Hepatocyte (in vitro differentiated cells): ENCODE results near the gene AIFM1. TPM values are rescaled to one million over a fixed set of nuclear protein-coding genes. Genes with fewer than 3 reads are reported as not detected.
A peak's percentile ranks its signal among the peaks of the same experiment; 100 is the strongest.

Experiments used
- DNase-seq: peaks from one replicate; pipeline ENCODE4 v3.0.0-alpha.2; 2016; ENCODE audit warnings: low spot score
- H2AFZ ChIP-seq: fragments of 200-600 bp; sonication (generic); 2 replicates; pipeline ENCODE4 v1.6.0; 2016; ENCODE audit warnings: antibody characterized with exemption, mild to moderate bottlenecking
- H3K27ac ChIP-seq: fragments of 200-600 bp; sonication (generic); 2 replicates; pipeline ENCODE4 v1.5.1; 2016; ENCODE audit warnings: mild to moderate bottlenecking
- H3K27me3 ChIP-seq: fragments of 200-600 bp; sonication (generic); 2 replicates; pipeline ENCODE4 v1.6.1; 2016
- H3K36me3 ChIP-seq: fragments of 200-600 bp; sonication (generic); replicated peaks from 2 replicates; pipeline ENCODE4 v1.5.1; 2016; ENCODE audit warnings: low read depth; ENCODE audit not compliant: insufficient read depth
- H3K4me1 ChIP-seq: fragments of 200-600 bp; sonication (generic); 2 replicates; pipeline ENCODE4 v1.5.1; 2016; ENCODE audit warnings: mild to moderate bottlenecking, moderate library complexity; ENCODE audit not compliant: insufficient read depth
- H3K4me2 ChIP-seq: fragments of 200-600 bp; sonication (generic); 2 replicates; pipeline ENCODE4 v1.6.0; 2016
- H3K4me3 ChIP-seq: fragments of 200-600 bp; sonication (generic); 2 replicates; pipeline ENCODE4 v1.5.1; 2016; ENCODE audit warnings: mild to moderate bottlenecking
- H3K79me2 ChIP-seq: fragments of 200-600 bp; sonication (generic); 2 replicates; pipeline ENCODE4 v1.6.0; 2017; ENCODE audit warnings: mild to moderate bottlenecking
- H3K9me2 ChIP-seq: fragments of 200-600 bp; sonication (generic); replicated peaks from 2 replicates; pipeline ENCODE4 v1.6.0; 2017; ENCODE audit warnings: mild to moderate bottlenecking; ENCODE audit not compliant: insufficient read depth
- H3K9me3 ChIP-seq: fragments of 200-600 bp; sonication (generic); 2 replicates; pipeline ENCODE4 v1.5.1; 2016; ENCODE audit warnings: low read depth, mild to moderate bottlenecking
- H4K20me1 ChIP-seq: fragments of 200-600 bp; sonication (generic); 2 replicates; pipeline ENCODE4 v1.6.0; 2016; ENCODE audit warnings: mild to moderate bottlenecking; ENCODE audit not compliant: insufficient read depth, poor library complexity, severe bottlenecking
- CTCF ChIP-seq: fragments of 200-600 bp; sonication (generic); IDR thresholded peaks from 2 replicates; pipeline ENCODE4 v1.5.1; 2016; ENCODE audit warnings: antibody characterized with exemption, mild to moderate bottlenecking; ENCODE audit not compliant: poor library complexity
- EZH2 ChIP-seq: fragments of 200-600 bp; sonication (generic); IDR thresholded peaks from 2 replicates; pipeline ENCODE4 v1.6.1; 2016; ENCODE audit warnings: antibody characterized with exemption, mild to moderate bottlenecking, borderline replicate concordance
- EZH2phosphoT487 ChIP-seq: fragments of 200-600 bp; sonication (generic); IDR thresholded peaks from one replicate; pipeline ENCODE4 v1.6.1; 2018; ENCODE audit warnings: antibody characterized with exemption, mild to moderate bottlenecking, low read depth, moderate library complexity; ENCODE audit not compliant: unreplicated experiment, severe bottlenecking
- WGBS: methylation state at CpG from one replicate; pipeline ENCODE4 v1.1.6; 2016; ENCODE audit warnings: low lambda C conversion rate; ENCODE audit errors: missing lambda C conversion rate; 5-methylcytosine and 5-hydroxymethylcytosine counted together
- polyA plus RNA-seq: library from polyadenylated mRNA; unstranded; fragments of >200 nt; fragmentation: Nextera tagmentation; extraction: Ambion mirVana; gene quantifications from 2 replicates; pipeline ENCODE4 v1.2.1, GENCODE V29; 2016
- total RNA-seq: library from RNA; depleted of rRNA; stranded (reverse); fragments of >200 nt; gene quantifications from 2 replicates; pipeline ENCODE4 v1.2.3, GENCODE V29; 2014

Gene AIFM1
- total and polyA plus RNA-seq, 2 experiments from 2014 or later = 54.9 to 70.8 TPM

GRCh38 chrX:130081421-130082045 is 84.1 kb downstream of the AIFM1 start:
- no peak for DNase-seq
- Histone ChIP-seq H3K4me3 (no peak overlapping the region), H3K79me2 (peaks cover 2% of the 10 kb centered on the region), H3K27ac (no peak overlapping the region), H3K27me3 (no peaks in the 10 kb centered on the region), H3K4me2 (no peak overlapping the region), H3K9me2 (no peaks in the 10 kb centered on the region), H2AFZ (no peak overlapping the region), H3K9me3 (no peaks in the 10 kb centered on the region), H4K20me1 (no peaks in the 10 kb centered on the region), H3K4me1 (peaks cover 4% of the 10 kb centered on the region), H3K36me3 (no peaks in the 10 kb centered on the region)
- WGBS = 69% methylated on average over 12 of the region's 12 CpGs
- TF ChIP-seq EZH2 (no peak), EZH2phosphoT487 (no peak), CTCF (no peak)

DNA sequence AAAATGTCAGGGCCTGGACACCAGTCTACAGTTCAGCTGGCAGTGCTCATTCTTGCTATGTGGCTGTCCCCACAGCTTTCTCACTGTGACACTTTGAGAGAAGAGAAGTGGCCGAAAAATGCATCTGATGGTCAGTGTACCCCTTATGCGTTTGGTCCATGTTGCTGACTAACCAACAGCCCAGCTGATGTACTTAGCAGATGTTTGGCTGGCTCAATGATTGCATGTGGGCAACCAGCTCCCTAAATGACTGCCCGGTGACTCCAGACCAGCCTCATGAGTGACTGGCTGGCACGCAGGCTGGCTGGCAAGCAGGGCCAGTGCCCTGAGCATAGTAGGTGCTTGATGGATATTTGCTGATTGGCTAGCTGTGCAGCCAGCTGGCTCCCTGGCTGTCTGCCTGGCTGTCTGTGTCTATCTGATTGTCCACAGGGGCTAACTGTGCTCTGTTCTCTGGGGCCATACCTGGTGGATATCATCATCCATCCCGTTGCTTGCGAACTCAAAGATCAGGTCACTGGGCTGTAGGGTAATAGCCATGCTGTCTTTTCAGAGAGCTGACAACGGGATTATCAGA is 84.8 kb downstream of the AIFM1 start:
- no peak for DNase-seq
- 80% methylated on average over 7 of the region's 7 CpGs for WGBS
- Histone ChIP-seq H2AFZ (no peak overlapping the region), H3K27ac (no peak overlapping the region), H3K79me2 (peaks cover 2% of the 10 kb centered on the region), H3K4me2 (no peak overlapping the region), H3K4me3 (no peak overlapping the region), H4K20me1 (no peaks in the 10 kb centered on the region), H3K9me2 (no peaks in the 10 kb centered on the region), H3K36me3 (no peaks in the 10 kb centered on the region), H3K4me1 (peaks cover 4% of the 10 kb centered on the region), H3K9me3 (no peaks in the 10 kb centered on the region), H3K27me3 (no peaks in the 10 kb centered on the region)
- TF ChIP-seq CTCF = no peak
- no peak for TF ChIP-seq EZH2
- no peak for TF ChIP-seq EZH2phosphoT487

DNA sequence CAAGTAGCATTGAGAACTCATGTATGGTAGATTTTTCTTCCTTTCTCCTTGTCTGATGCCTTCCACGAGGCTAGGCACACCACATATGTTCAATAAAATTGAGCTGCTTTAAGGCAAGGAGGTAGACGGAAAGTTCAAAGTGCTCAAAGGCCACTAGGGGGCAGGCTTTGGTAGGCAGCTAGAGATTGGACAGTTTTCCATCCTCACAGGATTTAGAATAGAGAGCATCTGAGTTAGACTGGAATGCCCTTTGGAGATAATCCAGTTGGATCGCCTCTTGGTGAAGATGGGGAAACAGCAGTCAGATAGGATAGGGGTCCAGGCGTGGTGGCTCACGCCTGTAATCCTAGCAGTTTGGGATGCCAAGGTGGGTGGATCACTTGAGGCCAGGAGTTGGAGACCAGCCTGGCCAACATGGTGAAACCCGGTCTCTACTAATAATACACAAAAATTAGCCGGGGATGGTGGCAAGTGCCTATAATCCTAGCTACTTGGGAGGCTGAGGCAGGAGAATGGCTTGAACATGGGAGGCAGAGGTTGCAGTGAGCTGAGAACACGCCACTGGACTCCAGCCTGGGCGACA is 85.7 kb downstream of the AIFM1 start:
- 56% methylated on average over 8 of the region's 9 CpGs for WGBS
- TF ChIP-seq CTCF = peak; percentile 61
- TF ChIP-seq EZH2 = no peak
- Histone ChIP-seq H3K79me2 (no peaks in the 10 kb centered on the region), H3K9me3 (no peaks in the 10 kb centered on the region), H4K20me1 (no peaks in the 10 kb centered on the region), H3K4me1 (peaks cover 4% of the 10 kb centered on the region), H3K27ac (no peak overlapping the region), H3K9me2 (no peaks in the 10 kb centered on the region), H3K27me3 (no peaks in the 10 kb centered on the region), H3K4me2 (no peak overlapping the region), H3K4me3 (no peak overlapping the region), H3K36me3 (no peaks in the 10 kb centered on the region), H2AFZ (no peak overlapping the region)
- peak; percentile 74 for DNase-seq

Other genes with a start within 250 kb of the AIFM1 start
- 3.0 and 3.4 TPM in 2 replicates for gene BCORL1, start 183.2 kb downstream of the AIFM1 start, total RNA-seq
- gene BCORL1, start 183.2 kb downstream of the AIFM1 start, polyA plus RNA-seq = 8.0 and 9.2 TPM in 2 replicates
- 19.9 and 21.1 TPM in 2 replicates for gene ELF4, start 55.3 kb downstream of the AIFM1 start, total RNA-seq
- gene ELF4, start 55.3 kb downstream of the AIFM1 start, polyA plus RNA-seq = 13.6 and 18.9 TPM in 2 replicates
- 2.8 and 3.0 TPM in 2 replicates for gene RAB33A, start 6.1 kb upstream of the AIFM1 start, total RNA-seq
- 7.7 and 11.2 TPM in 2 replicates for gene RAB33A, start 6.1 kb upstream of the AIFM1 start, polyA plus RNA-seq
- 7.3 and 8.5 TPM in 2 replicates for gene ZNF280C, start 103.1 kb upstream of the AIFM1 start, total RNA-seq
- 2.7 and 3.2 TPM in 2 replicates for gene ZNF280C, start 103.1 kb upstream of the AIFM1 start, polyA plus RNA-seq
- 12.0 and 16.0 TPM in 2 replicates for gene SLC25A14, start 174.1 kb upstream of the AIFM1 start, total RNA-seq
- 18.9 and 25.9 TPM in 2 replicates for gene SLC25A14, start 174.1 kb upstream of the AIFM1 start, polyA plus RNA-seq
- 1.4 TPM in 1 of 2 replicates, not detected in the other for gene GPR119, start 219.8 kb upstream of the AIFM1 start, total RNA-seq
- 0.39 and 0.51 TPM in 2 replicates for gene GPR119, start 219.8 kb upstream of the AIFM1 start, polyA plus RNA-seq
- gene RBMX2, start 236.1 kb upstream of the AIFM1 start, total RNA-seq = 12.8 and 17.8 TPM in 2 replicates
- 15.3 and 16.0 TPM in 2 replicates for gene RBMX2, start 236.1 kb upstream of the AIFM1 start, polyA plus RNA-seq